Activated B cell treated with CpG ODN at 0.5 μM for 24 hours (primary cell): Measurements from ENCODE around the gene PPP2R5E. TPM values are rescaled to one million over a fixed set of nuclear protein-coding genes. Genes with fewer than 3 reads are reported as not detected.

ENCODE experiments used
- ATAC-seq: fragments of 200-7000 bp; cut with Tn5 transposase; one replicate; pipeline ENCODE4 v1.10.0; 2021; ENCODE audit warnings: low read depth, mild to moderate bottlenecking, moderate library complexity
- CTCF ChIA-PET: fragments of 350-600 bp; sonication (Branson Sonifier 250); formaldehyde crosslinking; loops from one replicate; lab custom pipeline; 2021; ENCODE audit warnings: antibody characterized with exemption; lab: Charles Lee
- POLR2A ChIA-PET: fragments of 350-600 bp; sonication (Branson Sonifier 250); formaldehyde crosslinking; loops from one replicate; lab custom pipeline; 2021; ENCODE audit warnings: antibody characterized with exemption; lab: Charles Lee
- DNase-seq: peaks from one replicate; pipeline ENCODE4 v3.0.0; 2022
- H3K27ac Mint-ChIP-seq: one replicate; pipeline ENCODE4 v1.8.0; 2020; ENCODE audit warnings: mixed read lengths
- H3K27me3 Mint-ChIP-seq: one replicate; pipeline ENCODE4 v1.8.0; 2021; ENCODE audit warnings: mixed read lengths
- H3K36me3 Mint-ChIP-seq: one replicate; pipeline ENCODE4 v1.8.0; 2021; ENCODE audit warnings: low read depth, mixed read lengths
- H3K4me1 Mint-ChIP-seq: one replicate; pipeline ENCODE4 v1.8.0; 2021; ENCODE audit warnings: mixed read lengths
- H3K4me3 Mint-ChIP-seq: one replicate; pipeline ENCODE4 v1.8.0; 2020; ENCODE audit warnings: mild to moderate bottlenecking, mixed read lengths
- H3K9me3 Mint-ChIP-seq: one replicate; pipeline ENCODE4 v1.8.0; 2020; ENCODE audit warnings: mixed read lengths
- CTCF ChIP-seq: fragments of 200-600 bp; IDR thresholded peaks from one replicate; pipeline ENCODE4 v1.8.0; 2022; ENCODE audit warnings: antibody characterized with exemption, mild to moderate bottlenecking
- intact Hi-C: fragments of 100-400 bp; cut with micrococcal nuclease; formaldehyde crosslinking; loops from one replicate; pipeline ENCODE4 v1.15.1; 2024
- total RNA-seq: library from RNA; stranded (reverse); gene quantifications from 2 replicates; pipeline ENCODE4 v1.2.3, GENCODE V29; 2022

Gene PPP2R5E
- total RNA-seq, 1 donor from 2014 or later, result 44.8 TPM

- intact Hi-C loops, result no loop called here
- CTCF ChIA-PET, result no interaction called here
- ATAC-seq (no peak), DNase-seq (no peak)
- Mint-ChIP-seq H3K9me3 (no peaks in the 10 kb centered on the region), H3K36me3 (peaks cover 4% of the 10 kb centered on the region), H3K4me1 (peaks cover 49% of the 10 kb centered on the region), H3K27me3 (no peaks in the 10 kb centered on the region), H3K27ac (no peak overlapping the region), H3K4me3 (no peak overlapping the region)
- no peak for TF ChIP-seq CTCF
- POLR2A ChIA-PET, result interaction anchor here (0.7 to 0.8 kb wide), 3 partner anchors 24 to 42 kb away, joined by 3 to 9 read pairs (median 4); no protein-coding TSS in a partner anchor
These were observed 110.2 kb downstream of the PPP2R5E start for GRCh38 chr14:63432888-63433552.

GRCh38 chr14:63432228-63432627 lies 110.9 kb downstream of the PPP2R5E start:
- ChIA-PET POLR2A (interaction anchor here (0.6 to 0.8 kb wide), 3 partner anchors 23 to 73 kb away, joined by 4 to 9 read pairs (median 5); no protein-coding TSS in a partner anchor), CTCF (no interaction called here)
- Mint-ChIP-seq H3K27me3 (no peaks in the 10 kb centered on the region), H3K4me3 (no peak overlapping the region), H3K9me3 (no peaks in the 10 kb centered on the region), H3K27ac (no peak overlapping the region), H3K4me1 (peaks cover 45% of the 10 kb centered on the region), H3K36me3 (peaks cover 4% of the 10 kb centered on the region)
- TF ChIP-seq CTCF, result no peak
- intact Hi-C loops, result no loop called here
- DNase-seq (no peak), ATAC-seq (no peak)

- no peaks in the 10 kb centered on the region for H3K27me3 Mint-ChIP-seq
- POLR2A ChIA-PET, result no interaction called here
- peaks cover 39% of the 10 kb centered on the region for H3K4me1 Mint-ChIP-seq
- no peak for TF ChIP-seq CTCF
- CTCF ChIA-PET, result no interaction called here
- ATAC-seq (no peak), DNase-seq (no peak)
- intact Hi-C loops, result no loop called here
- no peak overlapping the region for H3K27ac Mint-ChIP-seq
- H3K36me3 Mint-ChIP-seq, result peaks cover 4% of the 10 kb centered on the region
- no peaks in the 10 kb centered on the region for H3K9me3 Mint-ChIP-seq
- H3K4me3 Mint-ChIP-seq, result no peak overlapping the region
These were observed 111.7 kb downstream of the PPP2R5E start for GRCh38 chr14:63431466-63431865.

GRCh38 chr14:63428486-63428885 lies 114.7 kb downstream of the PPP2R5E start:
- DNase-seq (no peak), ATAC-seq (no peak)
- ChIA-PET CTCF (no interaction called here), POLR2A (no interaction called here)
- Mint-ChIP-seq H3K27me3 (no peaks in the 10 kb centered on the region), H3K9me3 (no peaks in the 10 kb centered on the region), H3K4me3 (no peak overlapping the region), H3K27ac (no peak overlapping the region), H3K36me3 (no peaks in the 10 kb centered on the region), H3K4me1 (peaks cover 17% of the 10 kb centered on the region)
- intact Hi-C loops, result no loop called here
- no peak for TF ChIP-seq CTCF

DNA sequence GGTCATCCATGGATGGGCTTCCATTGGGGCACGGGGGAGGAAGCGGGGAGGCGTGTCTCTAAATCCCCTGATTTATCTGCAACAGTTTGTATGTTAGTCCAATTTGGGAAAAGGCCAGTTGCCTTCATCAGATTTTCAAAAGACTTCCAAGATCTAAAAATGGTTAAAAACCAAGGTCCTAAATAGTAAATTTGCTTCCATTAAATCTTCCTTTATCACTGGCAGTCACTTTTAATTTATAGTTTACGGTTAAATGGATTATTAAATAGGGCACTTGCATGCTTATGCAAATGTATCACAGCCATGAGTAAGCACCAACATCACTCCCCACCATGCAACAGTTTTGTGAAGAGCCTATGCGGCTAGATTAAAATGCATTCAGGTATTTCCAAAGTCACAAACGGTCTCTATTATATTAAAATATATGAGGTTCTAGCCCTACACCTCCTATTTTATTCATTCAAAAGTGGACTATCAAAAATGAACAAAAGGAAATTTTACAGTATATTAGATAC lies 116.3 kb downstream of the PPP2R5E start:
- no peak overlapping the region for H3K4me3 Mint-ChIP-seq
- ATAC-seq (no peak), DNase-seq (no peak)
- POLR2A ChIA-PET, result no interaction called here
- intact Hi-C loops, result no loop called here
- CTCF ChIA-PET, result no interaction called here
- no peaks in the 10 kb centered on the region for H3K9me3 Mint-ChIP-seq
- no peak for TF ChIP-seq CTCF
- H3K27me3 Mint-ChIP-seq, result no peaks in the 10 kb centered on the region
- H3K27ac Mint-ChIP-seq, result no peak overlapping the region
- H3K36me3 Mint-ChIP-seq, result peaks cover 1% of the 10 kb centered on the region
- peaks cover 11% of the 10 kb centered on the region for H3K4me1 Mint-ChIP-seq
